Stomach (tissue), 9 donors: ENCODE measurements around the gene SMIM44. TPM values are rescaled to one million over a fixed set of nuclear protein-coding genes. Genes with fewer than 3 reads are reported as not detected.

Experiments used
- DNase-seq, 2 donors: peaks; one replicate each; pipeline versions ENCODE4 v3.0.0 to v3.0.0-alpha.2; 2013 to 2019
- H3K27ac ChIP-seq, 5 donors: fragments of 200-600 bp in 4 of 5; sonication (generic) in 4 of 5; one replicate each; pipeline ENCODE4 v1.5.1; 2013 to 2019; ENCODE audit warnings: mild to moderate bottlenecking in 1 of 5, moderate library complexity in 1 of 5
- H3K27me3 ChIP-seq, 3 donors: fragments of 200-600 bp; sonication (generic); one replicate each; pipeline ENCODE4 v1.5.1; 2017 to 2019; ENCODE audit warnings: mixed run types in 1 of 3
- H3K36me3 ChIP-seq, 4 donors: fragments of 200-600 bp; sonication (generic); 1 replicate in 3 of 4; 2 replicates in 1 of 4; pipeline ENCODE4 v1.5.1; 2016 to 2019
- H3K4me1 ChIP-seq, 4 donors: fragments of 200-600 bp; sonication (generic); one replicate each; pipeline ENCODE4 v1.5.1; 2016 to 2019
- H3K4me3 ChIP-seq, 4 donors: fragments of 200-600 bp; sonication (generic) in 3 of 4; one replicate each; pipeline ENCODE4 v1.5.1; 2016 to 2019; ENCODE audit warnings: mild to moderate bottlenecking in 1 of 4
- H3K9me3 ChIP-seq, 4 donors: fragments of 200-600 bp; sonication (generic); one replicate each; pipeline ENCODE4 v1.5.1; 2016 to 2019
- CTCF ChIP-seq, 7 experiments: fragments of 450-650 bp in 4 of 7; fragments of 200-600 bp in 3 of 7; sonication (generic) in 3 of 7; IDR thresholded peaks; one replicate each; pipeline ENCODE4 v1.5.1; 2016 to 2019; ENCODE audit warnings: antibody characterized with exemption in 7 of 7, control low read depth in 2 of 7, mild to moderate bottlenecking in 1 of 7
- EP300 ChIP-seq: sonication (generic); formaldehyde crosslinking; IDR thresholded peaks from one replicate; pipeline ENCODE4 v1.6.1; 2017; ENCODE audit warnings: antibody characterized with exemption
- POLR2A ChIP-seq, 4 donors: fragments of 450-650 bp; IDR thresholded peaks; one replicate each; pipeline ENCODE4 v1.6.1; 2016; ENCODE audit warnings: antibody characterized with exemption in 4 of 4, control low read depth in 2 of 4, mild to moderate bottlenecking in 1 of 4, moderate library complexity in 1 of 4
- POLR2AphosphoS5 ChIP-seq, 3 donors: sonication (generic); formaldehyde crosslinking; IDR thresholded peaks; one replicate each; pipeline ENCODE4 v1.6.1; 2016; ENCODE audit warnings: antibody characterized with exemption in 3 of 3
- WGBS, 5 donors: extraction: QIAGEN DNeasy Blood & Tissue Kit in 3 of 5; methylation state at CpG; one replicate each; pipeline versions ENCODE4 v1.1.5 to v1.1.7; 2013 to 2018; 5-methylcytosine and 5-hydroxymethylcytosine counted together
- intact Hi-C: fragments of 100-400 bp; cut with DNase I; formaldehyde crosslinking; loops from one replicate; pipeline ENCODE4 v1.15.1; 2023; ENCODE audit warnings: low total_unique reads
- polyA plus RNA-seq, 3 donors: library from polyadenylated mRNA; stranded (reverse); fragments of 200-250 nt; gene quantifications; one replicate each; pipeline ENCODE4 v1.2.3, GENCODE V29; 2013
- total RNA-seq, 5 donors: library from RNA; depleted of rRNA; stranded (reverse); fragments of >200 nt; gene quantifications; one replicate each; pipeline versions ENCODE4 v1.1.0 to v1.2.3, GENCODE V29; 2014 to 2016
- donor health status: healthy with polysubstance abuse.
- donor health status: Bipolar disorder and iron deficiency.
- donor health status: healthy.

SMIM44 gene
- total and polyA plus RNA-seq, 8 donors, result 2.7 TPM; not detected in 7

DNA sequence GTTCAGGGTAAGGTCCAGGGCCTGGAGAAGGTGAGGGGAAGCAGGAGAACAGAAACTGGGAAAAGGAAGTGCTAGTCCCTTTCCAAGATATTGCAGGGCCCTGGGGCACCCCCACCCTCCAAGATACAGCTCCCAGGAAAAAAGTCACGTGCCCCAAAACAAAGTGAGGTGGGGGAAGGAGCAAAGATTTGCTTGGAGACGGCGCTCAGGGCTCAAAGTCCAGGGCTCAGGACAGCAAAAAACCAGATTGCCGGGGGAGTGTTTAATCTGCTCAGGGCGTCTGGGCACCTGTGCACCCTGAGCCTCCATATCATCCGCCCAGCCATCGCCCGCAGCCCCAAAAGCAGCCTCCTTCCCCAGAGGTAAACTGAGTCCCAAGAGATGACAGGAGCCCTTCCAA is 9.2 kb downstream of the SMIM44 start:
- H3K4me1 ChIP-seq, result peaks cover 10 to 51% (median 35%) of the 10 kb centered on the region in 4 donors
- H3K36me3 ChIP-seq, result peaks cover 0 to 8% (median 0%) of the 10 kb centered on the region in 4 donors
- no peaks in the 10 kb centered on the region for H3K9me3 ChIP-seq
- peak overlapping the region; percentile 46 to 74 (median 71) for H3K27ac ChIP-seq
- DNase-seq, result peak; percentile 72 to 84
- H3K27me3 ChIP-seq, result peaks cover 0 to 7% (median 0%) of the 10 kb centered on the region in 3 donors
- no peak overlapping the region for H3K4me3 ChIP-seq
- intact Hi-C loops, result loop anchor here (5.0 kb wide), 1 partner anchor 152 kb away; no protein-coding TSS in a partner anchor
- 25 to 52% (median 38%) methylated on average over 8 of the region's 8 CpGs for WGBS, 5 donors
- TF ChIP-seq POLR2A (IDR thresholded peaks at IDR 0.05) (no peak), POLR2AphosphoS5 (IDR thresholded peaks at IDR 0.05) (no peak), CTCF (IDR thresholded peaks at IDR 0.05) (no peak), EP300 (no peak)

- intact Hi-C loops, result loop anchor here (5.0 kb wide), 1 partner anchor 150 kb away; no protein-coding TSS in a partner anchor
- H3K4me1 ChIP-seq, result peaks cover 15 to 62% (median 43%) of the 10 kb centered on the region in 4 donors
- peak; percentile 42 to 53 for DNase-seq
- H3K4me3 ChIP-seq, result no peak overlapping the region
- H3K36me3 ChIP-seq, result peaks cover 0 to 8% (median 2%) of the 10 kb centered on the region in 4 donors
- H3K27me3 ChIP-seq, result no peaks in the 10 kb centered on the region
- H3K9me3 ChIP-seq, result no peaks in the 10 kb centered on the region
- WGBS, 5 donors, result 27 to 31% (median 29%) methylated on average over 22 to 24 of the region's 24 CpGs
- TF ChIP-seq CTCF (IDR thresholded peaks at IDR 0.05), result peak in 5 of 7 experiments; percentile 63 to 83 (median 82)
- TF ChIP-seq POLR2AphosphoS5 (IDR thresholded peaks at IDR 0.05), result no peak
- H3K27ac ChIP-seq, result peak overlapping the region in 1 of 5 donors; percentile 62
Observed at GRCh38 chr19:3471954-3472655, 11.1 kb downstream of the SMIM44 start.

GRCh38 chr19:3470500-3471128 is 12.6 kb downstream of the SMIM44 start:
- no peak for DNase-seq
- peak overlapping the region in 3 of 5 donors; percentile 18 to 70 (median 34) for H3K27ac ChIP-seq
- TF ChIP-seq POLR2A (IDR thresholded peaks at IDR 0.05), result no peak
- TF ChIP-seq CTCF (IDR thresholded peaks at IDR 0.05), result no peak
- no peak for TF ChIP-seq POLR2AphosphoS5 (IDR thresholded peaks at IDR 0.05)
- TF ChIP-seq EP300, result no peak
- no peaks in the 10 kb centered on the region for H3K27me3 ChIP-seq
- no peaks in the 10 kb centered on the region for H3K9me3 ChIP-seq
- no peak overlapping the region for H3K4me3 ChIP-seq
- peaks cover 0 to 6% (median 3%) of the 10 kb centered on the region in 4 donors for H3K36me3 ChIP-seq
- 51 to 60% (median 55%) methylated on average over 11 of the region's 11 CpGs for WGBS, 5 donors
- intact Hi-C loops, result loop anchor here (5.0 kb wide), 1 partner anchor 148 kb away; no protein-coding TSS in a partner anchor
- peaks cover 15 to 77% (median 50%) of the 10 kb centered on the region in 4 donors for H3K4me1 ChIP-seq

DNA sequence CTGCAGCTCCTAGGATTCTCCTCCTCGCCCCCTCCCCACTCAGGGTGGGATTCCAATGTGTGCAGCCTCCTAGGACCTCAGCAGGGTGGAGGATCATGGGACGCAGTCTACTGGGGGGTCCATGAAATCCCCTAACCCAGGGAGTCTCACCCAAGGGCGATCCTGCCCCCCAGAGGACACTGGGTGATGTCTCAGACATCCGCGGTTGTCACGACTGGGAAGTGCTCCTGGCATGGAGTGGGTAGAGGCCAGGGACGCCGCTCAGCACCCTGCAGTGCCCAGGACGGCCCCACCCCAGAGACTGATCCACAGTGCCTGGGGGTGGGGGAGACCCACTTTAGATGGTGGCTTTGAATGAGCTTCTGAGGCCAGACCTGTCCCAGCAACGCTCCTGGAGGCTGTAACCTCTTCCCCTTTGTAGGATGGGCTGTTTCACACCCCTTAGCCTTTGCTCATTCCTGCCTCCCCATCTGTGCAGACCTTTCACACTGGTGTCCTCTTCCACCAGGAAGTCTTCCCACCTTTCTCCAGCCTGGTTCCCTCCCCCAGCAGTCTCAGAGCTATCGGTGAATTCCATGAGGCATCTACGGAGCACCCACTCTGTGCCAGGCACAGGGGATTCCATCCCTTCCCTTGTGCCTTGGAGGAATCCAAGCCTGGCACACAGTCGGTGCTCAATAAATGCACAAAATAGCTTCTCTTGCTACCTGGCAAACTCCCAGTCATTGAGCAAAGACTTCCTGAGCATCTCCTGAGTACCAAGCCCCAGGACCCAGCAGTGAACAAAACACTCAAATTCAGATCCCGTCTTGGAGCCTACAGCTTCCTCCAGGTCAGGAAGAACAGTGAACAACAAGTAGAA is 13.4 kb downstream of the SMIM44 start:
- H3K9me3 ChIP-seq, result no peaks in the 10 kb centered on the region
- peak overlapping the region in 2 of 5 donors; percentile 34 to 70 for H3K27ac ChIP-seq
- intact Hi-C loops, result loop anchor here (5.0 kb wide), 1 partner anchor 148 kb away; no protein-coding TSS in a partner anchor
- H3K27me3 ChIP-seq, result no peaks in the 10 kb centered on the region
- DNase-seq, result no peak
- peaks cover 0 to 10% (median 4%) of the 10 kb centered on the region in 4 donors for H3K36me3 ChIP-seq
- no peak for TF ChIP-seq EP300
- TF ChIP-seq CTCF (IDR thresholded peaks at IDR 0.05), result no peak
- TF ChIP-seq POLR2AphosphoS5 (IDR thresholded peaks at IDR 0.05), result no peak
- TF ChIP-seq POLR2A (IDR thresholded peaks at IDR 0.05), result no peak
- 42 to 70% (median 50%) methylated on average over 8 to 14 of the region's 14 CpGs for WGBS, 5 donors
- no peak overlapping the region for H3K4me3 ChIP-seq
- H3K4me1 ChIP-seq, result peaks cover 15 to 80% (median 52%) of the 10 kb centered on the region in 4 donors
